HG02642 (cell line): ENCODE results near the gene FNIP1.
"Not testable (repeated sequence)": the region's sequence is repeated elsewhere in the genome, so short reads cannot be mapped to it uniquely, and the experiment has no call there.

Source experiments
- ATAC-seq: cut with Tn5 transposase; IDR thresholded peaks from one replicate; pipeline ENCODE4 v1.9.1; 2021; ENCODE audit warnings: mild to moderate bottlenecking; ENCODE audit not compliant: unreplicated experiment, poor library complexity

Gene FNIP1

DNA sequence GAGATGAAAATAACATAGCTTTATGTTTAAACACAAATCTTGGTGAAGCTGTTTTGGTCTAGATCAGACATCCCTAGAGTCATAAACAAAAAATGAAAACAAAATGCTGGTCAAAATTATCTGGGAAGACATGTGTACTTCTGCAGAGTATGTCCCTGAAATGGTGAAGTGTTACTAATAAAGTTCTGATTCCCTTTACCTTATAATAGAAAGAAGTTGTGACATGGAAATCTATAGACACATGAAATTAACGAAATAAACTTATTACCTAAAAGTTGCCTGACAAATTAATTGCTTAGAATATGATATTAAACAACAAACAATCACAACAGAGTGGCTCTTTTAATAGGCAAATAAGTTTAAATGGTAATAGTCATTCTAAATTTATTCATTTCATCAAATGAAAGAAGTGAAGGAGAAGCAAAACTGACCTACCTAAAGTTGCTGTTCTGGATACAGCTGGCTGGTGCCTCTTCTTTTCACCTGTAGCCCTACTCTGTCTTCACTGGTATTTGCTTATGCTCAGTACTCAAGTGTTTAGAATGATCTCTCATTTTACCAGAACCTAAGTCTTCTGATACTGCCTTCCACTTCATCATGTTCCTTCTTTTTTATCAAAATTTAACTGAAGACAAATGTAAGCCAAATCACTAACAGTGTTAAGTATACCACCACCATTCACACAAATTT is 38.8 kb downstream of the FNIP1 start:
- ATAC-seq, result no peak

DNA sequence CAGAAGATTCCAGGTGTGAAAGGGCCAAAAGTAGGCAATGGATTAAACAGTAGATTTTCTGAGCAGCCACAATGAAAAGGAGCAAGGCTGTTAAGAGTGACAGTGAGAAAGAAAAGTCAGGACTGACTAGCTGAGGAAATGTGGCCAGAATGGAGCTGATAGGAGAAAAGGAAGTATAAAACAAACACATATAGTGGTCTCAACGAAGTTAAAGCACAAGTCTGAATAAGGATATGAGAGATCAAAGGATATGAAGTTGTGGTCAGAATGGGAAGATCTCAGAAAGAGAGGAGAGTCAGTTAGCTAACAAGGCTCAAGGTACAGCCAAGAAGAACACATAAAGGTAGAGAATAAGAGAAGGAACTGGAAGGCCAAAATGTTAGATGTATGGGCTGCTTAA is 39.9 kb downstream of the FNIP1 start:
- no peak for ATAC-seq

DNA sequence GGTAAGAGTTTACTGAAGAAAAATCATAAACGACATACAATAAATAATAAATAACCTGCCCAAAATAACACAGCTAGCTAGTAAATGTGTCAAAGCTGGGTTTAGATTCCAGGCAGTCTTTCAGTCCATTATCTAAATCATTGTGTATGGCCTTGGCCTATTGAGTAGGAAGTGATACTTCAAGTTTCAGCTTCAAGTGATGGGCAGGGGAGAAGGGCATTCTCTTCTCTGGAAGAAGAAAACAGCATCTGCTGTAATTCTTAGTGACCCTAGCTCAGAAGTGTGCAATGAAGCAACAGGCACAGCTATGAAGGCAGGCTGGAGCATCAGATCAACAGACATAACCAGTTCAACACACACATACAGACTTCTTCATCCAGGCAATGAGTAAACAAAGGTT is 42.5 kb downstream of the FNIP1 start:
- no peak for ATAC-seq

DNA sequence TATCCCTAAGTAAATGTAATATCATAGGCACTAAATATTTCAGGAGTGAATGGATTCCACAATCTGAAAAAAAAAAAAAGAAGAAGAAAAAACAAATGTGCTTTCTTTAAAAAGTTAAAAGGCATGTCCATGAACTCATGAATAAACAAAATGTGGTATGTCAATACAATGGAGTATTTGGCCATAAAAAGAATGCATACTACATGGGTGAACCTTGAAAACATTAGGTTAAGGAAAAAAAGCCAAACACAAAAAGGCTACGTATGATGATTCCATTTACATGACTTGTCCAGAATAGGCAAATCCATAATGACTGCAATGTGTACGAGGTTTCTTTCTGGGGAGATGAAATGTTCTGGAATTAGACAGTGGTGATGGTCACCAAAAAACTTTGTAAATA is 45.3 kb downstream of the FNIP1 start:
- ATAC-seq, result no peak

DNA sequence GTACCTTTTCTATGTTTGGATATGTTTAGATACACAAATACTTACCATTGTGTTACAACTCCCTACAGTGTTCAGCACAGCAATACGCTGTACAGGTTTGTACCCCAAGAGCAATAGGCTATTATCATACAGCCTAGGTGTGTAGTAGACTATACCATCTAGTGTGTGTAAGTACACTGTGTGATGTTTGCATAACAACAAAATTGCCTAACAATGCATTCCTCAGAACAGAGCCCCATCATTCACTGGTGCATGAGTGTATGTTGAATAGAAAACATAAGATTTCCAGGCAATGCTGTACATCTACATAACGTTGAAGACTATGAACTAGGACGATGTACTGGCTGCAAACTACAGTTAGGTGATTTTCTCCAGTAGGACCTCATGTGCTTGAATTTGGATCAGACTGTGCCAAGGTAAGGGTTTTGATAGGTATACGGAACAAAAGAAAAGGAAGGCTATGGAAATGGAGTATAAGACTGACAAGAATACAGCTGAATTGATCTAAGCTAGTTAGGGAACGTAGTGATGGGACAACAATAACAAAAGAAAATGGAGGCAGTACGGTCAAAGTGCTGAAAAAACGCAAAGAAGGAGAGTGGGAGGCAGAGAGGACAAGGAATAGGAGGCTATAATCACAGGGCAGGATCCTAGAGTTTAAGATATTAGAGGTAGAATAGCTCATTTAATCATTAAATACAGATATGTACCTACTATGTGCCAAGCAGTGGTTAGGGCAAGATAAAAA is 46.9 kb downstream of the FNIP1 start:
- no peak for ATAC-seq

DNA sequence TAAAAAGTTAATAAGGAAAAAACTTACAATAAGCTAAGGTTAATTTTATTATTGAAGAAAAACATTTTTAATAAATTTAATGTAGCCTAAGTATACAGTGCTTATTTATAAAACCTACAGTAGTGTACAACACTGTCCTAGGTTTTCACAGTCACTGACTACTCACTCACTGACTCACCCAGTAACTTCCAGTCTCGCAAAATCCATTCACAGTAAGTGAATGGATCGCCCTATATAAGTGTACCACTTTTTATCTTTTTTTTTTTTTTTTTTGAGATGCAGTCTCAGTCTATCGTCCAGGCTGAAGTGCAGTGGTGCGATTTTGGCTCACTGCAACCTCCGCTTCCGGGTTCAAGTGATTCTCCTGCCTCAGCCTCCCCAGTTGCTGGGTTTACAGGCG is 47.7 kb downstream of the FNIP1 start:
- ATAC-seq, result no peak

DNA sequence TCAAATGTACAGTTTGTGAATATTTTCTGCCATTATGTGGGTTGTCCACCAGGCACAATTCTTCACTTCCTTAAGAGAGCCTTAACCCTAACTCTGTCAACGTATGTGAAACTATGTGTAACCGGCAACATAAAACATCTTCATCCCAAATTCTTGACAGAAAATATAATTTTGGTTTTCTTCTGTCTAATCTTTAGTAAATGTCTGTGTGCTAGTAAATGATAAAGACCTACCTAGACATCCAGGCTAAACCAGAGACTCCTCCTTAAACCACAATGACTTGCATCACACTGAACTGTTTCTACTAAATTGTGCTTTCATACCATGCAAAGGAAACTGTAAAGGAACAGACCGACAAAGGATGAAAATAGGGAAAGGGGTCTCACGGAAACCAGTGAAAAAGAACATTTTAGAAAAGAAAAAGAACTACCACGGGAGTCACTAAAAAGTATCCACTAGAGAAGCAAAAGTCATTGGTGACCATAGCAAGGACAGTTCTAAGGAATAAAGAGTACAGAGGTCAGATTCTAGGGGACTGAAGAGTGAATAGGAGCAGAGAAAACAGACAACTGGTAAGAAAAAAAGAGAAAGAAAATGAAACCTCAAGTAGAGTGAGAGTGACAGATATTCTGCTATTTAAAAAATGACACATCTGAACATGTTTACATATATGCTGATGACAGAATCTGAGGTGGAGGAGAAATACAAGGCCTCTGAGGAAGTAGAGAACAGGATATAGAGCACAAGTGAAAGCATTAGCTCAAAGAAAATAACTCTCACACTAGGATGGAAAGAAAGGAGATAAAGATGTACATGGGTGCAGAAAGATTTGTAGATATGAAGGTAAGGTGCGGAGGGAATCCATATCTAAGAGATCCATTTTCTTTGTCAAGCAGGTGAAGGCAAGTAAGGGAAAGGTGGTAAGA is 49.4 kb downstream of the FNIP1 start:
- ATAC-seq, result peak; percentile 75

DNA sequence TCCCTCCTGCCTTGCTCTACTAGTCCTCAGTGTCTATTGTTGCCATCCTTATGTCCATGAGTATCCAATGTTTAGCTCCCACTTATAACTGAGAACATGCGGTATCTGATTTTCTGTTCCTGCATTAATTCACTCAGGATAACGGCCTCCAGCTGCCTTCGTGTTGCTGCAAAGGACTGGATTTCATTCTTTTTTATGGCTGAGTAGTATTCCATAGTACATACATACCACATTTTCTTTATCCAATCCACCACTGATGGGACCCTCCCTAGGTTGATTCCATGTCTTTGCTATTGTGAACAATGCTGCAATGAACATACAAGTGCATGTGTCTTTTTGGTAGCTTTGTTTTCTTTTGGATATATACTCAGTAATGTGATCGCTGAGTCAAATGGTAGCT is 50.4 kb downstream of the FNIP1 start:
- ATAC-seq, result no peak

DNA sequence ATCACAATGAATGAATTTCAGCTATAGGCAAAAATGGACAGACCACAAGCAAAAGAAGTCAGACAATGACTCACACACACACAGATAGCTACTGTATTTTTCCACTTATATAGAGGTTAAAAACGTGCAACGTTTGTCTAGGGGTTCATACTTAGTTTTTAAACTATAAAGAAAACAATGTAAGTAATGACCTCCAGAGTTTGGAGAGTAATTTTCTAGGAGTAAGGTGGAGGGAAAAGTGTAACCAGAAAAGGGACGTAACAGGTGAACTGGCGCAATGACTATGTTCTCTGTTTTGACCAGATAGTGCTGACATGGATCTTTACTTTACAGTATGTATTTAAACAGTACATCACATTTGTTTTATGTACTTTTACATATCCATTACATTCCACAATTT is 51.1 kb downstream of the FNIP1 start:
- no peak for ATAC-seq

DNA sequence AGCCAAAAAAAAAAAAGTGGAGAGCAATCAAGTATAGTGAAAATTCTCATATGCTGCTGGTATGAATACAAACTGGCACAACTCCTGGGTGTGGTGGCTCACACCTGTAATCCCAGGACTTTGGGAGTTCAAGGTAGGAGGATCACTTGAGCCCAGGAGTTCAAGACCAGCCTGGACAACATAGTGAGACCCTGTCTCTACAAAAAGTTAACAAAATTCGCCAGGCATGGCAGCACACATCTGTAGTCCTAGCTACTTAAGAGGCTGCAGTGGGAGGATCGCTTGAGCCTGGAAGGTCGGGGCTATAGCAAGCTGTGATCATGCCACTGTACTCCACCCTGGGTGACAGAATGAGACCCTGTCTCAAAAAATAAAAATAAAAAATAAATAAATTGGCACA is 51.7 kb downstream of the FNIP1 start:
- no peak for ATAC-seq

DNA sequence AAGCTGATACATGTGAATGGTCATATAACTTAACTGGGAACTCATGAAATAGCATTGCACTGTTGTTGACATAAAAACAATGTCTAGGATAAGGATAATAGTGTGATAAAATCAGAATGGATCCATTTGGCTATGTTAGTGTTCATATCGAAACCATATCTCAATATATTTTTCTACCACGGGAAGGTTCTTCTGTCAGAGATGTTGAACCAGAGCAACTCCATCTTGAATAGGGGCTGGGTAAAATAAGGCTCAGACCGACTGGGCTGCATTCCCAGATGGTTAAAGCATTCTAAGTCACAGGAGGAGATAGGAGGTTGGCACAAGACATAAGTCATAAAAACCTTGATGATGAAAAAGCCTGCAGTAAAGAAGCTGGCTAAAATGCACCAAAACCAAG is 56.3 kb downstream of the FNIP1 start:
- no peak for ATAC-seq

DNA sequence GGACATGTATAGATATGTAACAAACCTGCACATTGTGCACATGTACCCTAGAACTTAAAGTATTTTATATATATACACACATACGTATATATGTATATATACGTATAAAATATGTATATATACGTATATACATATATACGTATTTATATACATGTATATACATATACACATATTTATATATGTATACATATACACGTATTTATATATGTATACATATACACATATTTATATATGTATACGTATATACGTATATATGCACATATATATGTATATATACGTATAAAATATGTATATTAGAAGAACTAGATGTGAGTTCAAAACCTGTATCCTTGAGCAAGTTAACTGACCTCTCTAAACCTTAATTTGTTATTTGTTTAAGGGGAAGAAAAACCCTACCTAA is 61.4 kb downstream of the FNIP1 start:
- ATAC-seq, result no peak

DNA sequence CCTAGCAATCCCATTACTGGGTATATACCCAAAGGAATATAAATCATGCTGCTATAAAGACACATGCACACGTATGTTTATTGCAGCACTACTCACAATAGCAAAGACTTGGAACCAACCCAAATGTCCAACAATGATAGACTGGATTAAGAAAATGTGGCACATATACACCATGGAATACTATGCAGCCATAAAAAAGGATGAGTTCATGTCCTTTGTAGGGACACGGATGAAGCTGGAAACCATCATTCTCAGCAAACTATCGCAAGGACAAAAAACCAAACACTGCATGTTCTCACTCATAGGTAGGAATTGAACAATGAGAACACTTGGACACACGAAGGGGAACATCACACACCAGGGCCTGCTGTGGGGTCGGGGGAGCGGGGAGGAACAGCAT is 61.9 kb downstream of the FNIP1 start:
- ATAC-seq, result not testable (repeated sequence)

DNA sequence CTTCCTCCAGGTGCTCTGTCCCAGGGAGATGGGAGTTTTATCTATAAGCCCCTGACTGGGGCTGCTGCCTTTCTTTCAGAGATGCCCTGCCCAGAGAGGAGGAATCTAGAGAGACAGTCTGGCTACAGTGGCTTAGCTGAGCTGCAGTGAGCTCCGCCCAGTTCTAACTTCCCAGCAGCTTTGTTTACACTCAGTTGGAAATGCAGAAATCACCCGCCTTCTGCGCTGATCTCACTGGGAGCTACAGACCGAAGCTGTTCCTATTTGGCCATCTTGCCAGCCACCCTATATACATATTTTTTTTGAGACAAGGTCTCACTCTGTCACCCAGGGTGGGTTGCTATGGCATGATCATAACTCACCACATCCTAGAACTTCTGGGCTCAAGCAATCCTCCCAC is 67.5 kb downstream of the FNIP1 start:
- not testable (repeated sequence) for ATAC-seq

DNA sequence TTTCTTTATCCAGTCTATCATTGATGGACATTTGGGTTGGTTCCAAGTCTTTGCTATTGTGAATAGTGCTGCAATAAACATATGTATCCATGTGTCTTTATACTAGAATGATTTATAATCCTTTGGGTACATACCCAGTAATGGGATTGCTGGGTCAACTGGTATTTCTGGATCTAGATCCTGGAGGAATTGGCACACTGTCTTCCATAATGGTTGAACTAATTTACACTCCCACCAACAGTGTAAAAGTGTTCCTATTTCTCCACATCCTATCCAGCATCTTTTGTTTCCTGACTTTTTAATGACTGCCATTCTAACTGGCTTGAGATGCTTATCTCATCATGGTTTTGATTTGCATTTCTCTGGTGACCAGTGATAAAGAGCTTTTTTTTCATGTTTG is 72.7 kb downstream of the FNIP1 start:
- not testable (repeated sequence) for ATAC-seq

DNA sequence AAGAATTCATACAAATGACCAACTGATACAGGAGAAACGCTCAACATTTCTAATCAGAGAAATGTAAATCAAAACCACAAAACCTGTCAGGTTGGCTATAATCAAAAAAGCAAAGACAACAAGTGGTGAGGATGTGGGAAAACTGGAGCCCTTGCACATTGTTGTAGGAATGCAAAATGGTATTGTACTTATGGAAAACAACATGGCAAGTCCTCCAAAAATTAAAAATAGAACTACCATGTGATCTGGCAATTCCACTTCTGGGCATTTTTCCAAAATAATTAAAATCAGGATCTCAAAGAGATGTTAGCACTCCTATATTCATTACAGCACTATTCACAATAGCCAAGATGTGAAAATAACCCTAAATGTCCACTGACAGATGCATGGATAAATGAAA is 76.1 kb downstream of the FNIP1 start:
- ATAC-seq, result no peak

DNA sequence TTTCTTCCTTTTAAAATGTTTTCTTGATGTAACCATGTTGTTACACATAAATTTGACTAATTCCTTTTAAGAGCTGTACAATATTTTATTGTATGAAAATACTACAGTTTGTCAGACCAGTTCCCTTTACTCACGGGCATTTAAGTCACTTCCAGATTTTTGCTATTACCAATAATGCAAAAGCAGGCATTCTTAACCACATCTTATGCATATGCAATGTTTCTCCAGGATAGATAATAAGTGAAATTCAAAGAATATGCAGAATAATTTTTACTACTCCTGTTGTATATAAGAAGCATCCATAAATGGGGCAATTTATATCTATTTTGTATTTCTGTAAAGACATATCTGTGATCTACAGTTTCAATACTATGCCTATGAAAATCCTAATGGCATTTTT is 77.3 kb downstream of the FNIP1 start:
- no peak for ATAC-seq

DNA sequence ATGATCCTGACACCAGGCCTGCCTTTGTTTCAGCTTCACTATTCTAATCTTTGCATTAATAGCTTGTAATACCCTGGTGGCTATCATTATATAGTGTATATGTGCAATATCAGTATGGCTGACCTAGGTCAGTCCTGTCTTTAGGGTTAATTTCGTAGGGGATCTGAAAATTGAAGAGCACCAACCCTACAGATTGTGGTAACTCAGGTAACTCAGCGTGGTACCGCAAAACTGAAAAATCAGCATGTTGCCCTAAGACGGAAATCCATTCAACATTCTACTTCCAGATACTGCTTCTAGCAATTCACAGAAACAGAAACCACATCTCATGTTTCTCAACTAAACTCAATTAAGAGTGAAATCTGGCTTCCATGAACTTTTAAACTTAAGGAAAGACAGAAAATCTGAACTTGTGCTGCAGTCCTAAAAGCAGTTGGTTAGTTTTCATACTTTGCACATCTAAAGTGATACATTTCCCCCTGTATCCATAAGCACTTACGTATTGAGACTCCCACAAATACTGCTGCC is 78.3 kb downstream of the FNIP1 start:
- no peak for ATAC-seq

DNA sequence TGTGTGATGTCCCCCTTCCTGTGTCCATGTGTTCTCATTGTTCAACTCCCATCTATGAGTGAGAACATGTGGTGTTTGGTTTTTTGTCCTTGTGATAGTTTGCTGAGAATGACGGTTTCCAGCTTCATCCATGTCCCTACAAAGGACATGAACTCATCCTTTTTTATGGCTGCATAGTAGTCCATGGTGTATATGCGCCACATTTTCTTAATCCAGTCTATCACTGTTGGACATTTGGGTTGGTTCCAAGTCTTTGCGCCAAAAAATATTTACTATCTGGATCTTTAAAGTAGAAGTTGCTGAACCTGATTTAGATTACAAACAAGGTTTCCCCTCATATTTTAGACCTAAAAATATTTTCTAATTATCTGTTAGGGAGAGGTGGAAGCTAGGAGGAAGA is 79.7 kb downstream of the FNIP1 start:
- not testable (repeated sequence) for ATAC-seq

DNA sequence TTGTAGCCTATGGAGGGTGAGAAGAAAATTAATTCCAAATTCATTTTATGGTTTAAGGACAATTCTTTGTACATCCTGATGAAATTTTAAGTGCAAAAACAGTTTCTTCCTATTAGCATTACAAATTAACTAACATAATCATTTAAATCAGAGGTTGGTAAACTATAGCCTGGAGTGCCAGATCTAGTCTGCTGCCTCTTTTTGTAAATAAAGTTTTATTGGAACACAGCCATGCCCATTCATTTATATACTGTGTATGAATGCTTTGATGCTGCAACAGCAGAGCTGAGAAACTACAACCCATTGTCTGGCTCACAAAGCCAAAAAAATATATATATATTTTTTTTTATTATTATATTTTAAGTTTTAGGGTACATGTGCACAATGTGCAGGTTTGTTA is 80.2 kb downstream of the FNIP1 start:
- ATAC-seq, result no peak

DNA sequence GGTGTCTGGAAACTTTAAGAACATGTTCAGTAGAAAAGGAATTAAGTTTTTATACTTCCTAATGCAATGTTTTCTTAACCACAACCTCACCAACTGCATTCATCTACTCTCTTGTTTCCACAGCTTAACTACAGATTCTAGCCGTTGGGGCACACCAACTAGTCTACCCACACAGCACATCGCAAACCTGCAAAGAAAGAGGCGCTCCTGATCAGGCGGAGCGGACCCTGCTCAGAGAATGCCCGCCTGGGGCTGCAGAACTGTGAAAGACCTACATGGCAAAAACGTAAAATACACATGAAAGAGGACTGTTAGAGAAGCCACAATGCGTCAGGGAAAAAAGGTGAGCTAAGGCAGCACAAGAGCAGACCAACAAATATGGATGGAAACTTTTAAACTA is 86.4 kb downstream of the FNIP1 start:
- ATAC-seq, result no peak
